WI38 (cell line): Measurements from ENCODE around the gene GGNBP2.

Experiments
- H3K4me3 ChIP-seq: 2 replicates; pipeline ENCODE4 v1.5.1; 2011; ENCODE audit warnings: low read depth, mild to moderate bottlenecking, control low read depth, low read length
- CTCF ChIP-seq: IDR thresholded peaks from 2 replicates; pipeline ENCODE4 v1.5.1; 2012; ENCODE audit warnings: low read depth, mild to moderate bottlenecking, control low read depth, low read length

The GGNBP2 gene

GRCh38 chr17:36598951-36599401 lies 54.3 kb downstream of the GGNBP2 start:
- H3K4me3 ChIP-seq, result no peak overlapping the region
- no peak for TF ChIP-seq CTCF

GRCh38 chr17:36599546-36600250 lies 55.0 kb downstream of the GGNBP2 start:
- no peak overlapping the region for H3K4me3 ChIP-seq
- no peak for TF ChIP-seq CTCF

GRCh38 chr17:36600465-36600864 lies 55.7 kb downstream of the GGNBP2 start:
- peak overlapping the region; percentile 88 for H3K4me3 ChIP-seq
- no peak for TF ChIP-seq CTCF

GRCh38 chr17:36600936-36601302 lies 56.2 kb downstream of the GGNBP2 start:
- H3K4me3 ChIP-seq, result peak overlapping the region; percentile 88
- TF ChIP-seq CTCF, result no peak

GRCh38 chr17:36601303-36602029 lies 56.7 kb downstream of the GGNBP2 start, which contains the start of gene MRM1:
TSS of gene MRM1 (plus strand) at chr17:36601583. CDS start at chr17:36601811, 228 bp downstream.
- no peak for TF ChIP-seq CTCF
- peak within 1 kb of the TSS; percentile 88 for H3K4me3 ChIP-seq

- no peak for TF ChIP-seq CTCF
- H3K4me3 ChIP-seq, result peak overlapping the region; percentile 88
These were observed 57.5 kb downstream of the GGNBP2 start for GRCh38 chr17:36602030-36602748.
